ENCODE data around the gene SIX5.
"Not testable (repeated sequence)": the region's sequence is repeated elsewhere in the genome, so short reads cannot be mapped to it uniquely, and the experiment has no call there.

SIX5 gene

DNA sequence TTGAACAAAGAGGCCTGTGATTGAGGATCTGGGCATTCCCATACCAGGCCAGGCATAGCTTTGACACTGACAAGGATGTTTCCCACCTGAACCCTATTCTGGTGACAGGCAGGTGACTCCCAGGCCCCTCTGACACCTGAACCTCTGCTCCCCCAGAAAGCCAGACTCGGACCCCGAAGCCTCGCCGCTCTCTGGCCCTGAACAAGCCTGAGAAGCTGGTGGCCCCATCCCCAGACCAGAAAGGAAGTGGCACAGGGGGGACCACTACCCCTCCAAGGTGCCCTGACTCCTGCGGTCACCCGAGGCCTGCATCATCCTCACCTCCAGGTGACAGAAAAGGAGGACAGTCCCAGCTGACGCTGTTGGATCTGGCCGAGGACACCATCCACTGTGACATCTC is 14.7 kb downstream of the SIX5 start:
- no peak for DNase-seq (ENCODE audit: low read depth in 2 of 2)

DNA sequence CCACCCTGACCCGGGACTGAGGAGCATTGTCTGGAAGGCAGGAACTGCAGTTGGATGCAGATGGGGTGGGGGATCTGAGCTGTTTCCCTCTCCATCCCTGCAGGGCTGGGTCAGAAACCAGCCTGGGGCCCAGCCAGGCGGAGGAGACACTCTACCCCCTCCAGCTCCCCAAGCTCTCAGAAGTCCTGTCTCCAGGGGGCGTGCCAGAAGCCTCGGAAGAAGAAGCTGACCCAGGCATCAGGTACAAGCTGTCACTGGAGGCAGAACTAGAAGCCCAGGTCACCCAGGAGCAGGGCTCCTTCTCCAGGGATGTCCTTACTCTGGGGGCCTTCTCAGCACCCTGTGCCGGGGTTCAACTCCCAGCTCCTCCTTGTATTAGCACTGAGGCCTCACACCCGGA is 15.5 kb downstream of the SIX5 start:
- no peak for DNase-seq (ENCODE audit: low read depth in 2 of 2)

DNA sequence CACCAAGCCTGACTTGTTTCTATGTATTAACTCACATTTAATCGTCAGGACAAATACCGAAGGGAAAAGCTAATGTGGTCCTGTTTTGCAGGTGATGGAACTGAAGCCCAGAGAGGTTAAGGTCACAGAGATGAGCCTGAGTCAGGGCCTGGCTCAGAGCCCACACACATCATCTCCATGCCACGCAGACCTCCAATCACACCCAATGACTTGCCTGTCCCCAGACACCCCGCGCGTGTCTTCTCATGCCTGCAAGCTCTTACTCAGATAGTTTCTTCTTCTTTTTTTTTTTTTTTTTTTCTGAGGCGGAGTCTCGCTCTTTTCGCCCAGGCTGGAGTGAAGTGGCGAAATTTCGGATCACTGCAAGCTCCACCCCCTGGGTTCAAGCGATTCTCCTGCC is 16.4 kb downstream of the SIX5 start:
- DNase-seq (ENCODE audit: low read depth in 2 of 2) = no peak

DNA sequence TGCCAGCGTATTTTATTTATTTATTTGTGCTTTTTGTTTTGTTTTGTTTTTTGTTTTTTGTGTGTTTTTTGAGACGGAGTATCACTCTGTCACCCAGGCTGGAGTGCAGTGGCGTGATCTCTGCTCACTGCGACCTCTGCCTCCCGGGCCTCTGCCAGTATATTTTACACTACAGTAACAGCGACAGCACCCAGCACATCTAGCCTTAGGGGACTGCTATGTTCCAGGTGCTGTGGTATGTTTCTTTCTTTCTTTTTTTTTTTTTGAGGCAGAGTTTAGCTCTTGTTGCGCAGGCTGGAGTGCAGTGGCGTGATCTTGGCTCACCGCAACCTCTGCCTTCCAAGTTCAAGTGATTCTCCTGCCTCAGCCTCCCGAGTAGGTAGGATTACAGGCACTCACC is 17.6 kb downstream of the SIX5 start:
- DNase-seq (ENCODE audit: low read depth in 2 of 2) = not testable (repeated sequence)

DNA sequence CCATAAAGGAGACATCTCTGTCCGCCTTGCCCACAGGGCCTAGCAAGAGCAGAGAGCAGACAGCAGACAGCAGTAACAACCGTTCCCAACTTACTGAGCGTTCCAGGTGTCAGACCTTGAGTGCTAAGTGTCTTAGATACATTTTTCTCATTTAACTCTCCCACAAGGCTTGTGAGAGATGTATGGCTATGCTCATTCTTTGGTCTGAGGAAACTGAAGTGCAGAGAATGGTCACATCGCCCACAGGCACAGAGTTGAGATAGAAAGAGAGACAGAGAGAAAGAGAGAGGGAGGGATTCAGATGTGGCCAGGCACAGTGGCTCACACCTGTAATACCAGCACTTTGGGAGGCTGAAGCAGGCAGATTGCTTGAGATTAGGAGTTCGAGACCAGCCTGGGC is 21.5 kb downstream of the SIX5 start:
- DNase-seq (ENCODE audit: low read depth in 2 of 2) = no peak

DNA sequence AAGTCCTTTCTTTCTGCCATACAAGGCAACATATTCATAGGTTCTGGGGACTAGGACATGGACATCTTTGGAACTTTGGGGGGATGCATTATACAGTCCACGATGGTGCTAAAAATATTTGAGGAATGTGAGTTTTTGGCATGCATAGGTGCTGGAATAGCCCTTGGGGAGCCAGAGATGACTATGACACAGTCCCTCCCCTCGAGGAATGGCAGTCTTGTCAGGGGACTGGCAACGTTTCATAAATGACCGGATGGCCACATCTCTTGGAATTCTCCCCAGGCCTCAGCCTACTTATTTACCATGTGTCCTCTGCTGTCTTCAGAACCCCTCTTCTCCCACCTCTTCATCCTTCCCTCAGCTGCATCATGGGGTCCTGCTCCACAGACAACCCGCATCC is 22.2 kb downstream of the SIX5 start:
- DNase-seq (ENCODE audit: low read depth in 2 of 2) = no peak

DNA sequence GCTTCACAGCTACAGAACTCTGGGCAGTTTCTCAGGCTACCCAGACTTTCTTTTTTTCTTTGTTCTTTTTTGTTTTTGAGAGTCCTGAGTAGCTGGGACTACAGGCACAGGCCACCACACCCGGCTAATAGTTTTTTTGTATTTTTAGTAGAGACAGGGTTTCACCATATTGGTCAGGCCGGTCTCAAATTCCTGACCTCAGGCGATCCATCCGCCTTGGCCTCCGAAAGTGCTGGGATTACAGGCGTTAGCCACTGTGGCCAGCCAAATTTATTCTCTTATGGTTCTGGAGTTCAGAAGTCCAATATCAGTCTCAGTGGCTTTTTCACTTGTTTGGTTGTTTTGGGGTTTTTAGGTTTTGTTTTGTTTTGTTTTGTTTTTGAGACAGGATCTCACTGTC is 23.4 kb downstream of the SIX5 start:
- no peak for DNase-seq (ENCODE audit: low read depth in 2 of 2)

DNA sequence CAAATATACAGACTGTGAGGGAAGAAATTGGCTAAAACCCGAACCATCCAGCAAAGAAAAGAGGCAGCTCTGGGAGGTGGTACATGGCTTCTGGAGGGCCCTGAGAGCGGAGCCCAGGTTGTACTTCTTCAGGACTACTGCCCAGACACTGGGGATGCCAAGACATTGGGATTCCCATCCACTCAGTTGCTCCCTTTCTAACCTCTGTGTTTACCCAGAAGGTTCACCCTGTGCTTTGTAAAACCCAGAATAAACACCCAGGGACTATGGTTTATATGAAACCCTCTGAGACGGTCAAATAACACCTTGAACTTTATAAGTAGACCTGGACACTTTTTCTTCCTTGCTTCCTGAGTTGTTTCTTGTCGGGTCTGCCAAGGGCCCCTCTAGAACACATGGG is 26.1 kb downstream of the SIX5 start:
- no peak for DNase-seq (ENCODE audit: low read depth in 2 of 2)

DNA sequence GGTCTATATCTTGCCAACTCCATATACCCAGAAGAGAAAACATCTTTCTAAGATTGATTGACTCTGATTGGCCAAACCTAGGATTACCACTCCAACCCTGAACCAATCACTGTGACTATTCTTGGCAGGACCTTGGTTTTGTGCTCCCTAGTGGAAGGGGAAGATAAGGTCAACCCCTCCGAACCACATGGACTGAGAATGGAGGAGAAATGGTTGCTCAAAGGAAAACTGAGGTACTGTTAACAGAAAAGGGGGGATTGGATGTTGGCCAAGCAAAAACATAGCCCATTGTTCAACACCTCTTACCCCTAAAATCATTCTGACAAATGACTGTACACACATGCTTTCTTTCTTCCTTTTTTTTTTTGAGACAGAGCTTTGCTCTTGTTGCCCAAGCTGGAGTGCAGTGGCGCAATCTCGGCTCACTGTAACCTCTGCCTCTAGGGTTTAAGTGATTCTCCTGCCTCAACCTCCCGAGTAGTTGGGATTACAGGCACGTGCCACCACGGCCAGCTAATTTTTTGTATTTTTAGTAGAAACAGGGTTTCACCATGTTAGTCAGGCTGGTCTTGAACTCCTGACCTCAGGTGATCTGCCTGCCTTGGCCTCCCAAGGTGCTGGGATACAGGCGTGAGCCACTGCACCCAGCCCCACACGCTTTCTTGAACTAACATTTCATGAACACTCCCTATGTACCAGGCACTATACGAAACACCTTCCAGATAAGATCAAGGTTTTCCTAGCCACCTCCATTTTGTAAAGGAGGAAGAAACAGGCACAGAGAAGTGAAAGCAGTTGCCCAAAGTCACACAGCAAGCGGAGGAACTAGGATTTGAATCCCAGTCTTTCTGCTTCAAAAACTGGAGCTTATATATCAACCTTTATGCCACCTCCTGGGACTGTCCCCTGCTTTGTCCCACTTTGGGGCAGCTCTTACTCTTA is 29.3 kb downstream of the SIX5 start:
- DNase-seq (ENCODE audit: low read depth in 2 of 2) = no peak

DNA sequence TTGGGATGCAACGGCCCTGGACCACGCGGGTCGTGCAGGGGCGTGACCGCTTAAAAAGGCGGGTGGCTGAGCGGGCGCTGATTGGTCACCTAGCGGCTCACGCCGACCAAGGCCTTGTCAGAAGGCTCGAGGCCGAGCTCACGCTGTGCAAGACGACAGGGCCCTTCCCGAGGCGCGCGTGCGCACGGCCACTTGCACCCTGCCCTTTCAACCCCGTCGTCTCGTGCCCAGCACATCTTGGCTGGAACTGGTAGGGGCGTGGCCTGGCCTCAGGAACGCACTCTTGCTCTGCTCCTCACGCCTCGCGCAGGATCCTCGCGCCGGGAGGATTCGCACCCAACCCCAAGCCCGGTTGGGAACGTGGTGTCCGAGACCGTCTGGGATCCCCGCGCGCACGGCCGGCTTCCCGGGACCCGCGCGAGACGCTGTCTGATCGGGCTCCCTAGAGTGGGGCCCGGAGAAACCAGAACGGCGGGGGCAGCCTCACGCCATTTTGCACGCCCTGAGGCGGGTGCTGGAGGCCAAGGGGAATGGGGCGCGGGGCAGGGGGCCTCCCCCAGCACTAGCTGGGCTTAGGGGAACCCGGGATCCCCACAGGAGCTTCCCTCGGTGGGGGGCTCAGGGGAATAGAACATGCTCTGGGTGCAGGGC is 35.8 kb downstream of the SIX5 start, which contains the start of gene MEIOSIN:
Gene MEIOSIN (plus strand): TSS at position 280 of the 651 bp plus-strand sequence. CDS start 1,938 bp downstream, outside the sequence.
- DNase-seq (ENCODE audit: low read depth in 2 of 2) = no peak

DNA sequence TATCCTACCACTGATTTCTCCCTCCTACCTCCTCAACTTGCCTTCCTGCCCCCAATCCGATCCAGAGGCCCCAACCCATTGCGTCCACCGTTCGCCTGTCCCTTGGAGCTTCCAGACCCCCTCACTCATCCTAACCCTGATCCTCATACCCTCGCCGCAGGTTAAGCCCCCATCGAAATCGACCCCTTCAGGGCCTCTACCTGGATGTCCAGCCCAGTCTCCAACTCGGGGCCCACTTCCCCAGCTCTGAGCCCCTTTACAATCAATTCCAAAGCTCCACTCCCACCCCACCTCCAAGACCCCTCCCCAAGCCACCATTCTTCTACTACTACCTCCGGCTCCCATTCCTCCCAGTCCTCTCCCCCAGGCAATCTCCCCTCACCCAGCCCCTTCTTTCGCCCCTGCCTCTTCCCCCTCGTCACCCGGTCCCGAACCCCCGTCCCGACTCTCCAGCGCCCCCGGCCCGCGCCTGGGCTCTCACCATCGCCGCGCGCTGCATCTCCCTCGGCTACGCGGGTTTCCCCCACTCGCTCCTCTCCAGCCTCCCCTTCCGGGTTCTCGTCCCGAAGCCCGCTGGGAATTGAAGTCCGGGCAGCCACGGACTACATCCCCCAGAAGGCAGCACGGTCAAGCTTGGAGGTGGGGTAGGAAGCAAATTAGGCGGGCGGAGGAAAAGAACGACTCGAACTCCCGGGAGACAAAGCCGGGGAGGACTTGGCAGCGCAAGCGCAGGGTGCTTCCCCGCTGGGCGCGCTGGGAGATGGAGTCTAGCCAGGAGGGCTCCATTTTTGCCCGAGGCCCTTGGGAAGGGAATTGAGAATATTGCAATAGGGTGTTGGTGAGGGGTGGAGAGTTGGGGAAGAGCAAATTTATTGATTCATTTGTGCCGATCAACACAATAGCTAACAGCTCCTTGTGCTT is 38.4 kb downstream of the SIX5 start, which contains the start of gene FBXO46:
Gene FBXO46 (minus strand): TSS at position 529 of the 921 bp plus-strand sequence. CDS start 17,401 bp downstream, outside the sequence.
- DNase-seq (ENCODE audit: low read depth in 2 of 2) = peak; percentile 86 to 87

DNA sequence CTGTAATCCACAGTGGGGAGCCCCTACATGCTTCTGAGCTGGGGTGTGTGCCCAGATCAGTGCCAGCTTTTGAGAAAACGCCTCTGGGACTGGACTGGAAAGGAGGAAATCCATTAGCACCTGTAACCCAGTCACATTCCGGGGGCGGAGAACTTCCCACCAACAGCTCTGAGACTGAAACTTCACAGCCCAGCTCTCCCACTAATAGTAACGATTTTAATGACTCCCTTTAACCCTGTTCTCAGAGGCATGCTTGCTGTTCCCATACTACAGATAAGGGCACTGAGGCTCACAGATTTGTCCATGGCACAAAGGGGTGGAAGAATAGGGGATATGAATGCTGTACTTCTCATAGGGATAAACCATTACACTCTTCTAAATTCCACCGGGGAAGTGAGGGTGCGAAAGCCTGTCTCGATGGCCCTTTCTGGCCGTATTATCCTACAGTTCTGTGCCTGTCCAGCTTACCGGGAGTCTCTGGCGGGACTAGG is 39.2 kb downstream of the SIX5 start:
- DNase-seq (ENCODE audit: low read depth in 2 of 2) = no peak

DNA sequence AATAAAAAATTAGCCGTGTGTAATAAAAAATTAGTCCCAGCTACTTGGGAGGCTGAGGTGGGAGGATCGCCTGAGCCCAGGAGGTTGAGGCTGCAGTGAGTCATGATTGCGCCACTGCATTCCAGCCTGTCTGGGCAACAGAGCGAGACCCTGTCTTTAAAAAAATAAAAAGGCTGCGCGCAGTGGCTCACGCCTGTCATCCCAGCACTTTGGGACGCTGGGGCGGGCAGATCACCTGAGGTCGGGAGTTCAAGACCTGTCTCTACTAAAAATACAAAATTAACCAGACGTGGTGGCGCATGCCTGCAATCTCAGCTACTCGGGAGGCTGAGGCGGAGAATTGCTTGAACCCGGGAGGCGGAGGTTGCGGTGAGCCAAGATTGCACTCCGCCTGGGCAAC is 40.4 kb downstream of the SIX5 start:
- DNase-seq (ENCODE audit: low read depth in 2 of 2) = not testable (repeated sequence)

DNA sequence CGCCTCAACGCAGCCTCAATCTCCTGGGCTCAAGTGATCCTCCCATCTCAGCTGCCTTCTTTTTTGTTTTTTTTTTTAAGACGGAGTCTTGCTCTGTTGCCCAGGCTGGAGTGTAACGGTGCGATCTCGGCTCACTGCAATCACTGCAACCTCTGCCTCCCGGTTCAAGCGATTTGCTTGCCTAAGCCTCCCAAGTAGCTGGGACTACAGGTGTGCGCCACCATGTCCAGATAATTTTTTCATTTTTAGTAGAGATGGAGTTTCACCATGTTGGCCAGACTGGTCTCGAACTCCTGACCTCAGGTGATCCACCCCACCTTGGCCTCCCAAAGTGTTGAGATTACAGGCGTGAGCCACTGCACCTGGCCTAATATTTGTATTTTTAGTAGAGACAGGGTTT is 49.0 kb downstream of the SIX5 start:
- not testable (repeated sequence) for DNase-seq (ENCODE audit: low read depth in 2 of 2)

DNA sequence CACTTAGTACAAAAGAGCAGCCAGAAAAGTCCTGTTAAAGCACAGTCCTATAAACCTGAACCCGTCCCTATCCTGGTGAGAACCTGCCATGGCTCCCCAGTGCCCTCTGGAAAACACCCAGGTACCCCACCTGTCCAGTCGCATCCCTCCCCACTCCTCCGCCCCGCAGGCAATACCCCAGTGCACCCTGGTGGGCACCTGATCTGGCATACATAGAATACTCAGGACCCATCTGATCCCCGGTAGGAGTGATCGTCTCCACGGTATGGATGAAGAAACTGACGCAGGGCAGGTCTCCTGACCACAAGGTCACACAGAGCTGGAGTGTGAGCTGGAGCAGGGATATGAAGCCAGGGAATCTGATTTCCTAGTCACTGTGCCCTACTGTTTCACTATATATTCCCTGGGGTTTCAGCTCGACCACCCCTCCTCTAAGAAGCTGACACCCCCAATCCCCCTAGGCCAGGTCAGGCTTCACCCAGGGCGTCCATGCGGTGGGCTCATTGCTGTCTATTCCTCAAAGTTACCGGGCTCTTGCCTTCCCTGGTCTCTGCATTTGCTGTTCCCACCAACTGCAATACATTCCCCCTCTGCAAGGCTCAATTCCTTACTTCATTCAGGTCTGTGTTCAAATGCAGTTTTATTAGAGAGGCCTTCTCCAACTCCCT is 50.9 kb downstream of the SIX5 start:
- DNase-seq (ENCODE audit: low read depth in 2 of 2) = no peak

DNA sequence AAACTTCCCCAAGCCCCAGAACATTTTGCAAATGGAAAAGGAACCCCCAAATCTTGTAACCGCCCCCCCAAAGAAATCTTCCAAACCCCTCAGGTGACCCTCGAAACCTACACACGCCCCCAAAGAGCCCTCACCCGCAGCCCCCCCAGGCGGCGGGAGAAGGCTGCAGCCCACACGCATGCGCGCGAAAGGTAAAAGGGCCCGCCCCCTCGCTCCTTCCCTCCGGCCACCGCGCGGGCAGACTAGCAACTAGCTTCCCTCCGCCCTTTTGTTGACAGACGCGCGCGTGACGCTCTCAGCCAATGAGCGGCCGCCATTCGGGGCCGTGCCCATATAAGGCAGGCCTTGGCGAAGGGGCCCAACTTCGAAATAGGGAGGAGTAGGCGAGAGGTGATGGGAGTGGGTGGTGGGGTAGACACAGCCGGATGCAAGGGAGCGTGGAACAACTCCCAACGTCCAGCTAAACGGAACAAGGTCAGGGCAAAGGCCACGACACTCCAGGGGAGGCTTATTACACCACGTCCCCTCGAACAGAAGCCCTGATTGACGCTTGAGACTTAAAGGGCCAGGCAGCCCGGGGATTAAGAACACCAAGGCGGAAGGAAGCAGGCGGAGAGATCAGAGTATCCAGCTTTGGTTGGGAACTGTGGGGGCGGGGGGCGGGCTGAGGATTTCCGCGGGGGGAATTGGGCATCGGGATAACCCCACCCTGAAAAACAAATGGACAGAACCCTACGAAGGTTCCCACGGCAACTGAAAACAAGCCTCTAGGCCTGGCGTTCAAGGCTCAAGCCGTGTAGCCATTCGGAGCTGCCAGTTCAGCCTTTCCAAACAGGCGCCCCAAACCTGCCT is 51.7 kb downstream of the SIX5 start:
- DNase-seq (ENCODE audit: low read depth in 2 of 2) = peak; percentile 97

DNA sequence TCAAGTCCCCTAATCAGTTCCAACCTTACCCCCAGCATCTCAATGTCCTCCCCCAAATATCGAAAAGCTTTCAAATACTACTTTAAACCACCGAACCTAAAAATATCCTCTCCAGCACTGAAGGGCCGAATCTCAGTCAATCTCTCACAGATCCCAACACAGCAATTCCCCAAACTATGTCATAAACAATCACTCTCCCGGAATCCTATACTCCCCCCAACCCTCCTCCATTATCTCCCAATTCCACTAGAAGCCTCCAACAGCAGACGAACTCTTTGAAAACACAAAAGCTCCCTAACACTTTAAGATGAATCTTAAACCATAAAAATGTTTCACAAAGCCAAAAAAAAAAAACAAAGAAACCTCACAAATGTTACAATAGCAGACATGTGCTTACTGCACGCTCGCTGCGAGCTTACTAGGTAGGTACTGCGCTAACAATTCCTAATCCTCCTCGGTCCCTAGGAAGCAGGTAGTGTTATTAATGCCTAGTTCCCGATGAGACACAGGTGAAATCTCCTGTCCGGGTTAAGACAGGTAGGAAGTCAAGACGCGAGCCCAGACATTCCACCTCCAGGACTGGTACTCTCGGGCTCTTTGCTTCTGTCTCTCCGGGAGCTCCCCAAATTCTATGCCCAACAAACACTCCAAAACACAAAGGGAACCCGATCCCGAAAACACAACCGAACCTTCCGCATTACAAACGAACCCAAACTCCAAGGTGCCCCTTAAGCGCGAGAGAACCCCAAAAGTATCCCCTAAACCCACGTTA is 52.5 kb downstream of the SIX5 start:
- DNase-seq (ENCODE audit: low read depth in 2 of 2) = no peak

DNA sequence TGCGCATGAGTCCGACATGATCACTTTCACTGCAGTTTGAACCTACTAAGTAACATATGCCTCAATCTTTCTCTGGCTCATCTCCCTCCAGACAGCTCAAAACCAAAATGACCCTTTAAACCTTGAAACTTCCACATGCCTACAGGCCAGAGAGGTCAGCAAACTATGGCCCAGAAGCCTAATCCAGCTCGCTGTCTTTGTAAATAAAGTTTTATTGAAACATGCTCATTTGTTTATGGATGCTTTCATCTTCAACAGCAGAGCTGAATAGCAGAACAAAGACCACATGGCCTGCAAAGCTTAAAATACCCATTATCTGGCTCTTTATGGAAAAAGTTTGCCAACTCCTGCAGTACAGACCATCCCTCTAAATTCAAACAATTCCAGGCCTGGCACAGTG is 53.9 kb downstream of the SIX5 start:
- DNase-seq (ENCODE audit: low read depth in 2 of 2) = no peak

All from stimulated activated CD8-positive, alpha-beta memory T cell treated with anti-CD3 and anti-CD28 coated beads, Interleukin-7, amount 100 ng/mL, for 4 hours (primary cell).